Right cardiac atrium (tissue), 5 donors: Measurements from ENCODE around the gene KDSR. TPM values are rescaled to one million over a fixed set of nuclear protein-coding genes. Genes with fewer than 3 reads are reported as not detected.

Experiments
- ATAC-seq, 2 donors: fragments of 200-7000 bp; cut with Tn5 transposase; one replicate each; pipeline versions ENCODE4 v1.8.0 to v1.9.1; 2020; ENCODE audit warnings: moderate library complexity in 2 of 2, mild to moderate bottlenecking in 1 of 2
- DNase-seq, 3 donors: peaks; one replicate each; pipeline ENCODE4 v3.0.0-alpha.2; 2020
- H3K27ac ChIP-seq: one replicate; pipeline ENCODE4 v1.5.1; 2013; ENCODE audit warnings: mild to moderate bottlenecking, low read length, control low read depth, moderate library complexity
- H3K27me3 ChIP-seq: one replicate; pipeline ENCODE4 v1.6.1; 2013; ENCODE audit not compliant: control insufficient read depth, insufficient read depth
- H3K4me1 ChIP-seq: one replicate; pipeline ENCODE4 v1.6.1; 2013; ENCODE audit warnings: low read length; ENCODE audit not compliant: control insufficient read depth, insufficient read depth
- H3K4me3 ChIP-seq: one replicate; pipeline ENCODE4 v1.5.1; 2013; ENCODE audit warnings: low read length, control low read depth
- H3K9me3 ChIP-seq: one replicate; pipeline ENCODE4 v1.6.1; 2013; ENCODE audit warnings: low read length; ENCODE audit not compliant: control insufficient read depth
- WGBS: extraction: QIAGEN DNeasy Blood & Tissue Kit; methylation state at CpG from one replicate; pipeline ENCODE4 v1.1.7; 2013; 5-methylcytosine and 5-hydroxymethylcytosine counted together
- intact Hi-C, 4 donors: fragments of 100-400 bp; cut with DNase I; formaldehyde crosslinking; loops; one replicate each; pipeline versions ENCODE4 v1.11.0 to v1.14.0; 2022 to 2023
- polyA plus RNA-seq: library from polyadenylated mRNA; stranded (reverse); fragments of 200-250 nt; gene quantifications from one replicate; pipeline ENCODE4 v1.2.3, GENCODE V29; 2013
- total RNA-seq, 4 donors: library from RNA; stranded (reverse); fragmentation: NEBNext Ultra II Directional; extraction: Animal tissue kit (Norgen Biotek cat#: 25700); gene quantifications; one replicate each; pipeline ENCODE4 v1.2.1, GENCODE V29; 2021
- donor health status: healthy with polysubstance abuse.
- donor health status: DM: no; HTN: yes; CAD: no.
- donor health status: DM: no; HTN: no; CAD: no.
- donor health status: DM: no; HTN: yes; CAD: no; lungs with severe emphysema.
- donor health status: DM: yes; HTN: yes; CAD: no.

KDSR gene
- total and polyA plus RNA-seq, 5 donors: 21.8 to 49.9 (median 48.4) TPM

DNA sequence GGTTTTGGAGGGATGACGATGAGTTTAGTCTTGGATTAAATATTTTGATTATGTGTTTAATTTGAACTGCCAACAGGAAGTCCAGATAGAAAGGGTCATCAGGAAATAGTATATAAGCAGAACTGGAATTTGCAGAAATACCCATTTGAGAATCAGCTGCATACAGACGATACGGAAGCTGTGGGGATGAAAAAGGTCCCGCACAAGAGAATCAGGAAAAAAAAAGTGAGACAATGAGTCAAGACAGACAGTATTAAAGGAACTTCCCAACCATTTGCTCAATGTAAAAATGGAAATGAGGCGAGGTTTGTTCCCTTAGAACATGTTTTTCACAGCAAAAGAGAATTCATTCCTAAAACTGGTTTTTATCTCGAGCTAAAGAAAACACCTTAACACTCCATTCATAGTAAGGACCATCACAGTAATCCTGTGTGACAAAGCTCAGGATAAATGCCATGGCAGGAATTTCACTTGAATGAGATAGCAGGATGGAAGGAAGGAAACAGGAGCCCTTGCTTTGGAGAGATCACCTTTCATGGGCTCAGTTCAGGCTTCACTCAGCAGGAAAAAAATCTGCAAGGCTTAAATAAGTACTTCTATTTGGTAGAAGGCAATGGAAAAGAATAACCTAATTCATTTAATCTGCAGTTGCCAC is 76.7 kb downstream of the KDSR start:
- whole genome bisulfite sequencing: 78% methylated on average over 6 of the region's 6 CpGs
- H3K4me3 ChIP-seq: no peak overlapping the region
- no peak for DNase-seq
- H3K9me3 ChIP-seq: no peaks in the 10 kb centered on the region
- ATAC-seq: no peak
- no peak overlapping the region for H3K27ac ChIP-seq
- no peaks in the 10 kb centered on the region for H3K27me3 ChIP-seq
- H3K4me1 ChIP-seq: peaks cover 12% of the 10 kb centered on the region
- intact Hi-C loops: no loop called here

DNA sequence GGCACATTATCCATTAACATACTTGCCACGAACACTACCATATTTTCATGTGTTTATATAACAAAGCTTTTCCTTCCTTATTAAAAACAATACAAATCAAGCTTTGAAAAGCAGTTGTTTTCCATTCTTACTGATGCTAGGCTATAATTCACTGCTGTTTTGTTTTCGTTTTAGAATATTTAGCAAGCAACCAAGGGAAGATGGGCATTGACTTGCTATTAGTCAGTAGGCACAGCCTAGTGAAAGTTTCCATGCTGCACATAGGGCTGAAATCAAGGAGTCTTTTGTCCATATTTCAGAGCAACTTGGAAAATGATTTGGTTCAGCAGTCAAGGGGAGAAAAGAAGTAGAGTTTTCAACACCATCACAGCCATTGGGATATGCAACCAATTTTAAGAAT is 78.7 kb downstream of the KDSR start:
- no peak overlapping the region for H3K27ac ChIP-seq
- H3K4me1 ChIP-seq: peaks cover 12% of the 10 kb centered on the region
- H3K9me3 ChIP-seq: no peaks in the 10 kb centered on the region
- DNase-seq (no peak), ATAC-seq (no peak)
- H3K4me3 ChIP-seq: no peak overlapping the region
- WGBS: 72% methylated on average over 2 of the region's 2 CpGs
- intact Hi-C loops: no loop called here
- H3K27me3 ChIP-seq: no peaks in the 10 kb centered on the region

DNA sequence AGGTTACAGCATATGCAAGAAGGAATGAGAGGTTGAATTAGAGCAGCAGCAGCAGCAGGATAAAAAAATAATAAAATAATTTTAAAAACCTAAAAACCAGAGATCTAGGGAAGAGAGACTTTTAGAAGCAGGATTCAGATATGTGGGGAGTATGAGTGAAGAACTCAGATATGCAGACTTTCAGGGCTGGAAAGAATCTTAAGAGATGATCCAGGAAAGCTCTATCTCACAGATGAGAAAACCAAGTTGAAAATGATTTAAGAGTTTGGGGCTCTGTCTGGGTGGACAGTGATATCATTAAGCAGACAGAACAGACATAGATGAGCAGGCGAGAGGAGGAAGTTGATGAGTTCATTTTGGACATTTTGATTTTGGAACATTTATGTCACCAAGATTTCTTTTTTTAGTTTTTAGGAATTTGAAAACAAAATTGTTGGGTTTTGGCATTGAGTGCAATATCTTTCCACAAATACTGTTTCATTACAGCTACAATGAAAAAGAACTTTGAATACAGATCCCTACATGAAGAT is 79.2 kb downstream of the KDSR start:
- 55% methylated on average over 1 of the region's 1 CpG for WGBS
- H3K27me3 ChIP-seq: no peaks in the 10 kb centered on the region
- H3K9me3 ChIP-seq: no peaks in the 10 kb centered on the region
- intact Hi-C loops: no loop called here
- peaks cover 12% of the 10 kb centered on the region for H3K4me1 ChIP-seq
- no peak overlapping the region for H3K4me3 ChIP-seq
- DNase-seq (no peak), ATAC-seq (no peak)
- H3K27ac ChIP-seq: no peak overlapping the region

DNA sequence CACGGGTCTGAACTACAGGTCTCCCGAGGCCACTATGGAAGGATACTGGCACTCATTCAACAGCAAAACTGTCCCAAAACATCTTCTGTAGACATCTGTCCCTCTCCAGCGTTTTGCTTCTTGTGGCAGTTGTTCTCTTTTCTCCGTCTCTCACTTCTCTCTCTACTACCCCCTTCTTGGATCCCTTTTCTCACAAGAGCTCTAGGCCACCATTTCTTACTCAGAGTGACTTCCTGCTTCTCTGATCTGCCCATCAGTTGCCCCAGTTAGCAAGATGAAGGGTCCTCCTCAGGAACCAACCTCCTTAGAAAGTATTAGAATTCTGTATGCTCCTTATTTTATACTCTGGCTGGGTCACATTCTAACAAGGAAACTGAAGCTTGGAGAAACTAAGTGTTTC is 80.1 kb downstream of the KDSR start:
- 62% methylated on average over 4 of the region's 4 CpGs for WGBS
- Histone ChIP-seq H3K27ac (no peak overlapping the region), H3K27me3 (no peaks in the 10 kb centered on the region), H3K4me3 (no peak overlapping the region), H3K9me3 (no peaks in the 10 kb centered on the region), H3K4me1 (peaks cover 12% of the 10 kb centered on the region)
- intact Hi-C loops: no loop called here
- ATAC-seq (no peak), DNase-seq (no peak)

DNA sequence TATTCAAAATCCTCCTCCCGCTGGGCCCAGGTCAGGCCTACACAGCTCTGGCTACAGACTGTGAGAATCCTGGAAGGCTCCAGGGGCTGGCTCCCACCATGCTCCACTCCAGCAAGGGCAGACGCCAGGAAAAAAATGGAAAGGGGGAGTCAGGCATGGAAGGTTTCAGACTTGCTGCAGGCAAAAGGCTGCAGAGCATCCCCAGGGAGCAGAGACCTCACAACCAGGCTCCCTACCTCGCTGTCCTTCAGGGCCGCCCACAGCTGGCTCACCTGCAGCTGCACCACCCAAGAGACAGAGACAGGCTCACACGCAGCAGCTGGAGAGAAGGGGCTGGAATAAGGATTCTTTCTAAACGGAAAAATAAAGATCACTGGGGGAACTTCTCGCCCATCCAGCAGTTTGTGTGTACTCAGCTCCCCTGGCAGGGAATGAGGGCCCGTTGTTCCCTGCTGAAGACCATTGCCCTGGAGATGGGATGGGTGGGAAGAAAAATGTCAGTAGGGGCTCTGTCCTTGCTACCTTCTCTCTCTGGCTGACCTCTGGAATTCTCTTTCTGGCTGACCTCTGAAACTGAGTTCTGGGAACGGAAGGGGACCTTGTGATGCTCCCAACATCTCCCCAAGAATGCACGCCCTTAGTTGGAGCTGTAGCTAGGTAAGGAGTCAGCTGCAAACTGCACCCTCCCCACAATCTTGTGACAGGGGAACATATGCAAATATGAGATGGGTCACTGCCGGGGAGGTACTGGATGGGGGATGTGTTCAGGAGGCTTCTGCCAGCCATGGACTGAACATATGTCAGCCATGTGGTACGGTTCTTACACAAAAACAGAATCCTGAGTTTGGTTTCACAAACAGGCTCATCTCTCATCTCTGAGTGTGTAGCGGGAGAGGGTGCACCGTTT is 81.9 kb downstream of the KDSR start:
- peak in 1 of 2 donors; percentile 24 for ATAC-seq

DNA sequence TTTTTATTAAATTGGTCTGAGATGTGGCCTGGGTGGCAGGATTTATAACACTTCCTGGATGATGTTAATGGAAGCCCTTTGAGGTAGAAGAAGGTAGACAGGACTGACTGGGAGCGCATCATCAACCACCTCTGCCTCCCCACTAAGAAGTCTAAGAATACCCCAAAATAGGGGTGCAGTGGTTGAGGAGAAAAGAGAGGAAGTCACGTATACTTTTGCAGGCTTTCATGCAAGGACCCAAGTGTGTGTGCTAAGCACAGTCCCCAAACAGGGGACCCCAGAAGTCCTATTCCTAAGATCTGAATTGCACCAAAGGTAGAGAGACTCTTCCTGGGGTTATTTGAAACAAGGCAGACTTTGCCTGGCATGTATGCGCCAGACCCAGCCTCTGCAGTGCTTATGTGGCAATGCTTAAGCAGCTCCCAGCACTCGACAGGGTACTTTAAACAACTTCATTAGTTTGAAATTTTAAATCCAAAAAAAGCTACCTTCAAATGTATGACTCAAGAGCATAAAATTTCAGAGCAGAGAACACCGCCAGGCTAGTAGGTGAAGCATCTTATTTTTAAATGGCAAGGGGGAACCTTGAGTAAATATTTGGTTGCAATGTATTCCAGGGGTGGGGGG is 82.7 kb downstream of the KDSR start:
- H3K27me3 ChIP-seq: no peaks in the 10 kb centered on the region
- intact Hi-C loops: no loop called here
- no peak for DNase-seq
- ATAC-seq: no peak
- H3K27ac ChIP-seq: no peak overlapping the region
- H3K4me1 ChIP-seq: peaks cover 7% of the 10 kb centered on the region
- WGBS: 94% methylated on average over 5 of the region's 5 CpGs
- H3K9me3 ChIP-seq: no peaks in the 10 kb centered on the region
- no peak overlapping the region for H3K4me3 ChIP-seq

More for the DNA sequence above, 81.9 kb downstream of the KDSR start:
- Histone ChIP-seq H3K4me1 (peaks cover 7% of the 10 kb centered on the region), H3K27ac (no peak overlapping the region), H3K4me3 (no peak overlapping the region), H3K9me3 (no peaks in the 10 kb centered on the region), H3K27me3 (no peaks in the 10 kb centered on the region)
- peak in 1 of 3 donors; percentile 40 for DNase-seq
- 77% methylated on average over 14 of the region's 14 CpGs for WGBS
- intact Hi-C loops: no loop called here

DNA sequence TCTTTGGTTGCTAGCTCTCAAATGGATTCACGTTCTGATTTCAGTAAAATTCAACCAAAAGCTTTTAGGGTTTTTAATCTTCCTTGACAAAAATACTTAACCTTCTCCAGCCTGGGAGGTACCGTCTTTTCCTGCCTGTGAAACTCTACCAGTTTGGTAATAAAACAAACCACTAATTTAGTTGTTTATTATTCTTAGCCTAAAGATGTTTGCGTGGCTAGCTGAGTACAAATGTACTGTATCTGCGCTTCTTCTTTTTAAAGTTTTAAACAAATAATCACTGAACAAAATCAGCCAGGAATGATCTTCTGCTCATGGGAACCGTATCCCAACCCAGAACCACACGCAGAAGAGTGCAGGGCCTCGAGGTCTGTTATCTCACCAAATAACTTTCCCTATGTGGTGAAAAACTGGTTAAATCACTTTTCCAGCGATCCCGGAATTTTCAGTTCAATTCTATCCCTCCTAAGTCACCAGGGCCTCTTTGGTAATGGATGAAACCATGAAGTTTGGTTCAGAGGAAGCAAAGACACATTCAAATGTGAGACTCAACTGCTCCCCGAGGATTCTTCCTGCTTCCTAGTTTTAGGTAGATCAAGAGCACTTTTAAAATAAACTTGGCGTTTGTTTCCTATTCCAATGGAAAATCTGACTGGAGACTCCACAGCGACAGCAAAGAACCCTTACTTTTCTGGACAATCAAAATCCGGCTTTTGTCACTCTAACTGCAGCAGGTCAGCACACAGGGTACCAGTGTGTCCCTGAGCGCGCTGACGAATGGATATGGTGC is 83.5 kb downstream of the KDSR start:
- ATAC-seq: no peak
- intact Hi-C loops: no loop called here

DNA sequence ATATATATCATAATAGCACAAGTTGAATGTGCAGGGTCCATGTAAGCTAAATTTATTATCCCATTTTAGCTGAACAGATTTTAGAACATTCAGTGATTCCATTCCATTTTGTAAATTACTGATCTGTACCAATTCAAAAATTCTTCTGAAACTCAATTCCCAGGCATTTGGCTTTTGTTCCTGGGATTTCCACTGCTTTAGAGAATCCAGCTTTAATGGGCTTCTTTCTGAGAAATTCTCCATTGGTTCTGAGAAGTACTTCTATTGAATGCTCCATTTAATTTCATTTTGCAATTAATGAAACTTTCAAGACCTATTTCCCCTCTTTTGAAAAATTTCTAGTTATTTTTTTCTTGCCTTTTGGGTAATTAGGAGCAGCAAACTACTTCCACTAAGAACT is 84.2 kb downstream of the KDSR start:
- intact Hi-C loops: no loop called here
- Histone ChIP-seq H3K27ac (no peak overlapping the region), H3K9me3 (no peaks in the 10 kb centered on the region), H3K4me3 (no peak overlapping the region), H3K27me3 (no peaks in the 10 kb centered on the region), H3K4me1 (peaks cover 9% of the 10 kb centered on the region)
- DNase-seq (no peak), ATAC-seq (no peak)

More for the DNA sequence above, 83.5 kb downstream of the KDSR start:
- DNase-seq: no peak
- peaks cover 7% of the 10 kb centered on the region for H3K4me1 ChIP-seq
- H3K9me3 ChIP-seq: no peaks in the 10 kb centered on the region
- H3K27me3 ChIP-seq: no peaks in the 10 kb centered on the region
- no peak overlapping the region for H3K27ac ChIP-seq
- no peak overlapping the region for H3K4me3 ChIP-seq
- 87% methylated on average over 16 of the region's 16 CpGs for WGBS
